Placental epithelial cell (primary cell): ENCODE data around the gene CDO1. TPM values are rescaled to one million over a fixed set of nuclear protein-coding genes. Genes with fewer than 3 reads are reported as not detected.
A peak's percentile ranks its signal among the peaks of the same experiment; 100 is the strongest.

ENCODE experiments used
- small RNA-seq: library from RNA; depleted of rRNA; stranded (forward); fragments of <200 nt; gene quantifications from one replicate; pipeline ENCODE3, GENCODE V24; 2012
- total RNA-seq: library from RNA; depleted of rRNA; stranded (reverse); fragments of >200 nt; gene quantifications from 2 replicates; pipeline ENCODE4 v1.2.3, GENCODE V29; 2012

The CDO1 gene
- 0.54 and 1.6 TPM in 2 replicates for total RNA-seq

GRCh38 chr5:115816226-115817081, at the start of gene CDO1:
Gene CDO1, minus strand, starts transcription at chr5:115816659. Its CDS starts 262 bp downstream, at chr5:115816397.

DNA sequence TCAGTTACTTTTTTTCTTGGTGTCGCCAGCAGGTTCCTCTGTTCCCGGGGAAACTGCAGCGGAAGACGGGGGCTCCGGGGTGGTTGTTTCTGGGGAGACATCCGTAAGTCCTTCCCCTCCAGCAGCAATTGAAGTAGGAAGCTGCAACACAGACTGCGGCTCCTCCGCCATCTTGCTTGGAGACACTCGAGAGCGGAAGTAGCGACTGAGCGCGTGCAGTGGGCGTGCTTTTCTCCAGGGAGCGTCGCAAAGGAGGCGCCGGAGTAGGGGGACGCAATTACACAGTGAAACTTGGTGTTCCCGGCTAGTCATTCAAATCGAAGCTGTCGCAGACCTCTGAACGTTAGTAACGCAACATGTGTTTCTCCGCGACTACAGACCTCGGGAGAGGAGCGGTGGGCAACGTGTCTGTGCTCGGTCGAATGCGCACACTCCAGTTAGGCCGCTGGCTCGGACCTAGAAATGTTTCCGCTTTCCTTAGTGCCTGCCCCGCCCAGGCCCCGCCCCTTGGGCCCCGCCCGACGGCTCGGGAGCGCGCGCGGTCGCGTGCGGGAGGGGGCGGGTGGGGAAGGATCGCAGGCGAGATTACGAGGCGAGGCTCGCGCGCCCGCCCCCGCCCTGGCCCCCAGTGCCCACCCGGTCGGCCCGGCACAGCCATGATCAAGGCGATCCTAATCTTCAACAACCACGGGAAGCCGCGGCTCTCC, 25.1 kb upstream of the CDO1 start, which contains the start of the genes AP3S1 and ATG12:
Gene AP3S1 (plus strand): TSS at position 554 of the 707 bp plus-strand sequence. CDS start 103 bp downstream, at position 657.
Gene ATG12 (minus strand): TSS at position 184 of the 707 bp plus-strand sequence. CDS start 13 bp downstream, at position 171.

Small RNA genes lying within 50 kb of the gene (small RNA-seq; reads per million reads assigned to genes)
- 2.9 reads per million, percentile 85 among the genes with 10 or more reads in this experiment for gene RNU2-49P

Other genes starting within 250 kb of the CDO1 start
- gene TICAM2, start 214.2 kb downstream of the CDO1 start, total RNA-seq, result 2.4 and 3.3 TPM in 2 replicates
- gene TMED7, start 190.6 kb downstream of the CDO1 start, total RNA-seq, result 82.1 and 209 TPM in 2 replicates
- 56.1 and 62.9 TPM in 2 replicates for gene ATG12, start 24.9 kb upstream of the CDO1 start, total RNA-seq
- 96.2 and 97.0 TPM in 2 replicates for gene AP3S1, start 25.3 kb upstream of the CDO1 start, total RNA-seq
- gene LVRN, start 145.8 kb upstream of the CDO1 start, total RNA-seq, result under 0.01 TPM in 1 of 2 replicates, not detected in the other
- not detected in 2 replicates for gene ARL14EPL, start 215.8 kb upstream of the CDO1 start, total RNA-seq